ENCODE measurements around the gene NUB1.

Gene NUB1

DNA sequence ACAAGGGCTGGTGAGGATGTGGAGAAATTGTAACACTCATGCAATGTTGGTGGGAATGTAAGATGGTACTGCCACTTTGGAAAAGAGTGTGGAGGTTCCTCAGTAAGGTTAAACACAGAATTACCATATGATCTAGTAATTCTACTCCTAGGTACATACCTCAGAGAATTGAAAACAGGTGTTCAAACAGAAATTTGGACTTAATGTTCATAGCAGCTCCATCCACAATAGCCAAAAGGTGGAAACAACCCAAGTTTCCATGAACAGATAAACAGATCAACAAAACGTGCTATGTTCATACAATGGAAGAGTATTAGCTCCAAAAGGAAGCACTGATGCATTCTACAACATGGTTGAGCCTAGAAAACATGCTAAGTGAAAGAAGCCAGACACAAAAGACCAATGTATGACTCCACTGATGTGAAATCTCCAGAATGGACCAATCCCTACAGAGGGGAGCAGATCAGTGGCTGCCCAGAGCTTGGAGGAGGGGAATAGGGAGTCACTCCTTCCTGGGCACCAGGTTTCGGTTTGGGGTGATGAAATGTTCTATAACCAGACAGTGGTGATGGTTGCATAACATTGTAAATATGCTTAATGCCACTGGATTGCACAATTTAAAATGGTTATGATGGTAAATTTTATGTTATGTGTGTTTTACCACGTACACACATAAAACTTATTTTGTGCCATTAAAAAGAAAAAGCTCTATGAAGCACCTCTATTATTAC is 73.9 kb downstream of the NUB1 start:
- H3K4me3 ChIP-seq (ENCODE audit: low read depth, low read length), result no peak overlapping the region
- TF ChIP-seq, protein P1, sequence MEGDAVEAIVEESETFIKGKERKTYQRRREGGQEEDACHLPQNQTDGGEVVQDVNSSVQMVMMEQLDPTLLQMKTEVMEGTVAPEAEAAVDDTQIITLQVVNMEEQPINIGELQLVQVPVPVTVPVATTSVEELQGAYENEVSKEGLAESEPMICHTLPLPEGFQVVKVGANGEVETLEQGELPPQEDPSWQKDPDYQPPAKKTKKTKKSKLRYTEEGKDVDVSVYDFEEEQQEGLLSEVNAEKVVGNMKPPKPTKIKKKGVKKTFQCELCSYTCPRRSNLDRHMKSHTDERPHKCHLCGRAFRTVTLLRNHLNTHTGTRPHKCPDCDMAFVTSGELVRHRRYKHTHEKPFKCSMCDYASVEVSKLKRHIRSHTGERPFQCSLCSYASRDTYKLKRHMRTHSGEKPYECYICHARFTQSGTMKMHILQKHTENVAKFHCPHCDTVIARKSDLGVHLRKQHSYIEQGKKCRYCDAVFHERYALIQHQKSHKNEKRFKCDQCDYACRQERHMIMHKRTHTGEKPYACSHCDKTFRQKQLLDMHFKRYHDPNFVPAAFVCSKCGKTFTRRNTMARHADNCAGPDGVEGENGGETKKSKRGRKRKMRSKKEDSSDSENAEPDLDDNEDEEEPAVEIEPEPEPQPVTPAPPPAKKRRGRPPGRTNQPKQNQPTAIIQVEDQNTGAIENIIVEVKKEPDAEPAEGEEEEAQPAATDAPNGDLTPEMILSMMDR (IDR thresholded peaks at IDR 0.05; ENCODE audit: borderline replicate concordance, insufficient read depth, low read depth, low read length), result no peak

GRCh38 chr7:151416112-151416940 is 74.7 kb downstream of the NUB1 start:
- TF ChIP-seq, protein P1 (IDR thresholded peaks at IDR 0.05; ENCODE audit: borderline replicate concordance, insufficient read depth, low read depth, low read length), result no peak
- no peak overlapping the region for H3K4me3 ChIP-seq (ENCODE audit: low read depth, low read length)

DNA sequence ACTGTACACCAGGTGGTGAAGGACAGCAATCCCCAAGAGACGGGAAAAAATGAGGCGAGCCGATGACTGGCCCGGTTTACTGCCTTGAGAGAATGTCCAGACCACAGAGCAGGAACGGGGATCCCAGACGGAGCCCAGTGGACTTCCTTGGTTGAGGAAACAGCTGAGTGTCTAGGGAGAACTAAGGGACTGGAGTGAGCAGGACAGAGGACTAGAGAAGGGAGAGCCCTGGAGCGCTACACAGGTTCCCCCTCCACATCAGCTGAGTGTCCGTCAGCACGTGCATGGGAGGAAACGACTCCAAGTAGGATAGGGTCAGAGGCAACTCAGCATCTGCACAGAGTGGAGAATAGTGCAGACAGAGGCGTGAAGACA is 75.3 kb downstream of the NUB1 start:
- H3K4me3 ChIP-seq (ENCODE audit: low read depth, low read length), result no peak overlapping the region

GRCh38 chr7:151420144-151420543 is 78.5 kb downstream of the NUB1 start:
- no peak overlapping the region for H3K4me3 ChIP-seq (ENCODE audit: low read depth, low read length)
- TF ChIP-seq, protein P1 (IDR thresholded peaks at IDR 0.05; ENCODE audit: borderline replicate concordance, insufficient read depth, low read depth, low read length), result no peak

More for the DNA sequence above, 75.3 kb downstream of the NUB1 start:
- TF ChIP-seq, protein P1 (IDR thresholded peaks at IDR 0.05; ENCODE audit: borderline replicate concordance, insufficient read depth, low read depth, low read length), result no peak

- TF ChIP-seq, protein P1 (IDR thresholded peaks at IDR 0.05; ENCODE audit: borderline replicate concordance, insufficient read depth, low read depth, low read length), result no peak
Observed at GRCh38 chr7:151422212-151422611, 80.6 kb downstream of the NUB1 start.

DNA sequence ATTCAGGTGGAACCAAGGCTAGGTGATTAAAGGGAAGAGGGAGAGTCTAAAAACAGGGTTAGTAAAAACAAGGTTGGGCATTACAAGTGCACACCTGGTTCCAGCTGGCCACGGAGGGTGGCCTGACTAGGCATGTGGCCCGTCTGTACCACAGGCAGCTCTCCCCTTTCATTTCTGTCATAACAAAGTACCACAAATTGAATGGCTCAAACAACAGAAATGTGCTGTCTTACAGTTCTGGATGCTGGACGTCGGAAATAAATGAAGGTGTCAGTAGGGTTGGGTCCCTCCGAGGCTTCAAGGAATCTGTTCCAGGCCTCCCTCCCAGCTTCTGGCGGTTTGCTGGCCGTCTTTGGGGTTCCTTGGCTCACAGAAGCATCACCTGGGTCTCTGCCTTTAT is 81.6 kb downstream of the NUB1 start:
- H3K4me3 ChIP-seq (ENCODE audit: low read depth, low read length), result no peak overlapping the region
- TF ChIP-seq, protein P1 (IDR thresholded peaks at IDR 0.05; ENCODE audit: borderline replicate concordance, insufficient read depth, low read depth, low read length), result no peak

More at GRCh38 chr7:151422212-151422611, 80.6 kb downstream of the NUB1 start:
- H3K4me3 ChIP-seq (ENCODE audit: low read depth, low read length), result no peak overlapping the region
